HG02870 (cell line): ENCODE measurements around the gene OR7G1.
"Not testable (repeated sequence)": the region's sequence is repeated elsewhere in the genome, so short reads cannot be mapped to it uniquely, and the experiment has no call there.

Experiments
- ATAC-seq: cut with Tn5 transposase; IDR thresholded peaks from one replicate; pipeline ENCODE4 v1.9.1; 2021; ENCODE audit warnings: mild to moderate bottlenecking, moderate library complexity; ENCODE audit not compliant: unreplicated experiment

OR7G1 gene

DNA sequence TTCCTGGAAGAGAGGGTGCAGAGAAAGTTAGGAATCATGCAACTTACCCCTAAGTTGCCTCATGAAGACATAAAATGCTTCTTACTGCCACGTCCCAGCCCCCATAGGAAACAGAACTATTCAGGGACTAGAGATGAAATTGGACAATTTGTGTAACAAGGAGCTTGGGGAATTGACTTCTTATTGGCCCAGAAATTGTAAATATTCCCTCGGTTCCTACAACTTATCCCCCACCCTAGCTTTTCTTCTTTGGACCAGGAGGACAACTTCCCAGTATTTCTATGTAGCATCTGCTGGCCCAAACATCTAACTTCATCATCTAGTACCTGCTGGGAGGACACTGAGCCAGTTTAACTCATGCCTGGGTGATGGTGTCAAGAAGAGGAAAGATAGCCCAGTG is 28.8 kb downstream of the OR7G1 start, which contains the start of gene OR1M1:
OR1M1 (plus strand) TSS at position 301 of the 400 bp plus-strand sequence. CDS start 6,184 bp downstream, outside the sequence.
- no peak for ATAC-seq

DNA sequence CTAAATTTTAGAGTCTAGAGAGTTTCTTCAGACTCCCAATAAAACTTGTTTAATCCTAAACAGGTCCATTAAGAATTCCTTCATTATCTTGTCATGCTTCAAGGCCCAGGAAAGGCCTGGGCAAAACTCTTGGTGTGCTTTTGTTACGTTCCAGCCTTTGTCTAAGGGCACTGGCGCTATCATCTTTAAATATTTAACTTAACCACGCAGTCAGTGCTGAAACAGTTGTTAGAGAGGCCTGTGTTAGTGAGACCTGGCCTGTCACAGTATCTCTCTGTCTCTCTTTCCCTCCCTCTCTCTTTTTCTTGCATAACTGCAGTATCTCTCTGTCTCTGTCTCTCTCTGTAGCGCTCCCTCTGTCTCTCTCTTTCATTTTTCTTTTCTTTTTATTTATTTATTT is 36.9 kb downstream of the OR7G1 start:
- ATAC-seq: no peak

DNA sequence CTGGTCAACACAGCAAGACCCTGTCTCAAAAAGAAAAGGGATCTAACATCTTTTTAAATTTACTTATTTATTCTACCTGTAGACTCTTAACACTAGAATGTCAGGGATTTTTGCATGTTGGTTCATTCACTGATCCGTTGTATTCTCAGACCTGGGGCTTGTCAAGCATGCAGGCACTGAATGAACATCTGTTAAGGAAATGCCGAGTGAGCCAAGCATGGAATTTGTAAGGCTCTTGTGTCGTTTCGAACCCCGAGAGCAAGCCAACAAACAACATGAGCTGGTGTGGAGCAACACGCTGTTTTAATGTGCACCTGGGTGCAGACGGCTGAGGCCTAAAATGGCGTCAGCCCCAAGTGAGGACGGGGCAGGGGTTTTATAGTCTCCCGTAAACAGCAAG is 38.7 kb downstream of the OR7G1 start:
- no peak for ATAC-seq

DNA sequence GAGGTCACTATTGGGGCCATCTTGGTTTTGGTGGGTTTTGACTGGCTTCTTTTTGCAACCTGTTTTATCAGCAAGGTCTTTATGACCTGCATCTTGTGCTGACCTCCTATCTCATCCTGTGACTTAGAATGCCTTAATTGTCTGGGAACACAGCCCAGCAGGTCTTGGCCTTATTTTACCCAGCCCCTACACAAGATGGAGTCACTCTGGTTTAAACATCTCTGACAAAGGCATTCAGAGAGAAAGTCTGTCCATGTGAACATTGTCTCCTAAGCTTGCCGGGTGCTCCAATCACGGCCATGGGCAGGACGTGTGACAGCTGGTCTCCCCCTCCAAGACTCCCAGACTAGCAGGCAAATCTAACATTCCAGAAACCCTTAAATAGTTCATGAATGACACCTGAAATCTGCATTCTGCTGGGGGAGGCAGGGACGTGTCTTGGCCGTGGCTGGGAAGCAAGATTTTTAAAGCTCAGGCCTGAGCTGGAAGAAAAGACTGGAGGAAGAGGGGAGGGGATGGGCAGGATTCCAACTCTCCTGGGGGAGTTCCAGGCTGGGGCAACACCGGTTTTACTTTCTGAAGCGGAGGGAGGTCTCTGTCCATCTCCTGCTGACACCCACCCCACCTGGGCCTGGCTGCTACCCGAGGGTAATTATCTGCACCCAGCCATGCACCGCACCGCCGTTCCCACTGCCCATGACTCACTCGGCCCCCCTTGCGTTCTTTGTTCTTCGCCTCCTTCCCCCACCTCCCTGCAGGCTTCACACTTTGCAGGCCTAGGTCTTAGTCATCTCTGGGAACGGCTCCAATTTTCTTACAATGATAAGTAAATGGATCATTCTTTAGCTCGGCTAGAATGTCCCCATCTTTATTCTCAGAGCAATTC is 40.3 kb downstream of the OR7G1 start:
- ATAC-seq: no peak

DNA sequence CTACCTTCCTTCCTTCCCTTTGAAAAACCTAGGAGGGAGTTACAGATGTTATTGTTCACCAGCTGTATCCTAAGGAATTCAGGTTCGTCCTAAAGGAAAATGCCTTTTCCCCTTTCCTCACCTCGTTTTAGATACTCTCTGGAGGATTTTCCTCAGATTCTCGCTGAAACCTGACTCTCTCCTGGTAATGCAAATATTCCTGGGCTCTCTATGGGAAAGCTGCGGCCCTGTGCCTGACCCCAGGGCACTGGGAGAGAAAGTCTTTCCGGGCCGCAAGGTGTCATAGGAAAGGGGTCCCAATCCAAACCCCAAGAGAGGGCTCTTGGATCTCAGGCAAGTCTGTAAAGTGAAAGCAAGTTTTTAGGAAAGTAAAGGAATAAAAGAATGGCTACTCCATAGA is 41.8 kb downstream of the OR7G1 start:
- ATAC-seq: no peak

DNA sequence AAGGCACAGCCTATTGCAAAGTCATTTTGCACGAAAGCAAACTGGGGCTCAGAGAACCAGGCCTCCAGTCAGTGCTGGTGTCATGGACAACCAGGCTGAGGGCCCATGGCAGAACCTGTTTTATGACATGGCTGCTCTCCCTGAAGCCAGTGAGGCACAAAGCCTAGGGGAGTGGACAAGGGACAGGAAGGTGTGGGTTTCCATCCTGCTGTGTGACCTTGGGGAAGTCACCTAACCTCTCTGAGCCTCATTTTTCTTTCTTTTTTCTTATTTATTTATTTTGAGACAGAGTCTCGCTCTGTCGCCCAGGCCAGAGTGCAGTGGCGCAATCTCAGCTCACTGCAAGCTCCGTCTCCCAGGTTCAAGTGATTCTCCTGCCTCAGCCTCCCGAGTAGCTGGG is 43.8 kb downstream of the OR7G1 start:
- ATAC-seq: not testable (repeated sequence)

DNA sequence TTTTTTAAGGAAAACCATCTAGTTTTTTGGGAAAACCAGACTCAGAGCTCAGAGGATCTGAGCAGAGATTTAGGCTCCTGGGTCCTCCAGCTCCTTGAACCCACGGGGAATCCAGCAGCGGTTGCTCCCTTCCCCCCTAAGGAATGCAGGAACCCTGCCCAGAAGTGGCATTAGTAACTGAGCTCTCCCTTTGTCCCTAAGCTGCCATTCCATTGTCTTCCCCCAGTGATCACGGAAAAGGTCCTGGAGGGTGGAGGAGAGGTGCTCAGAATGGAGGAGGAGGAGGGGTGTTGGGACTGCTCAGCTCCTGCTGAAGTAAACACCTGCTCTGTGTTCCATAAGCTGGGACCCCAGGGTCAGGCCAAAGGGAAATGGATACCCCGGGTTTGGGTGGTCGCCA is 45.5 kb downstream of the OR7G1 start:
- no peak for ATAC-seq

DNA sequence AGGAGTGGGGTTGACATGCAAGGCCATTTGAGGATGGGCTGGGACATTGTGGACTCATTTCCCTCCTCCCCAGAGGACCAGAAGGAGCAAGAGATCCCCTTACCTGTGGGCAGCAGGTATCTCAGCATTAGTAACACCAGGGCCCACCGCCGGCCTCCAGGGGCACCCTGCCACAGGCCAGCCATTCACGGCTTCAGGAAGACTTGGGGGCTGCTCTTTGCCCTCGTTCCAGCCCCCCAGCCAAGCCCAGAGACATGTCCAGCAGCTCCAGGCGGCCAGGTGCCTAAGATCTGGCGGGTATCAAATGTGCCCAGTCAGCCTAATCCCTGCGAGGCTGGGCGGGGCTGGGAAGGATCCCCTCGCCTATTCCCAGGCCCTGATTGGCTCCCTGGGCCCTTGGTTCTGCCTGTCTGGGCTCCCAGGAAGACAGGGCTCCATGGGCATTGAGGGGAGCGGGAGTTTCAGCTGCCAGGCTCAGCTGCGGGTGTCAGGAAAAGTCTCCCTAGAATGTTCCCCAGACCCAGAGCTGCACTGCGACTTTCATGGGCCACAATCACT is 50.0 kb downstream of the OR7G1 start:
- ATAC-seq: no peak
